Gastroesophageal sphincter (tissue), 3 donors: ENCODE measurements around the gene BLOC1S6.

Source experiments
- CTCF ChIP-seq, 4 experiments: fragments of 200-600 bp in 2 of 4; fragments of 450-650 bp in 2 of 4; sonication (generic) in 1 of 4; IDR thresholded peaks; one replicate each; pipeline ENCODE4 v1.5.1; 2017 to 2019; ENCODE audit warnings: antibody characterized with exemption in 4 of 4, mild to moderate bottlenecking in 2 of 4, moderate library complexity in 2 of 4
- POLR2AphosphoS5 ChIP-seq: sonication (generic); formaldehyde crosslinking; IDR thresholded peaks from one replicate; pipeline ENCODE4 v1.6.1; 2017; ENCODE audit warnings: antibody characterized with exemption

- TF ChIP-seq POLR2AphosphoS5 (no peak), CTCF (IDR thresholded peaks at IDR 0.05) (no peak)
Observed at GRCh38 chr15:45540531-45540930, 46.6 kb upstream of the BLOC1S6 start.
